SK-N-SH (cell line): ENCODE data around the gene FRRS1.

Source experiments
- ELF1 ChIP-seq: IDR thresholded peaks from 2 replicates; pipeline ENCODE4 v1.4.0; 2012
- NRF1 ChIP-seq: IDR thresholded peaks from 2 replicates; pipeline ENCODE4 v1.6.1; 2012; ENCODE audit warnings: low read depth, mild to moderate bottlenecking, low read length
- YY1 ChIP-seq: IDR thresholded peaks from 2 replicates; pipeline ENCODE4 v1.4.0; 2012; ENCODE audit warnings: low read depth, mild to moderate bottlenecking
- TF ChIP-seq, protein P1 (sequence below): IDR thresholded peaks from 2 replicates; pipeline ENCODE4 v1.6.1; 2012; ENCODE audit warnings: mild to moderate bottlenecking, low read depth, low read length, moderate library complexity
- TF ChIP-seq, protein P2 (sequence below): fragments of 200-600 bp; sonication (generic); IDR thresholded peaks from 2 replicates; pipeline ENCODE4 v1.6.1; 2017; ENCODE audit warnings: antibody characterized with exemption, mild to moderate bottlenecking, moderate library complexity

DNA sequence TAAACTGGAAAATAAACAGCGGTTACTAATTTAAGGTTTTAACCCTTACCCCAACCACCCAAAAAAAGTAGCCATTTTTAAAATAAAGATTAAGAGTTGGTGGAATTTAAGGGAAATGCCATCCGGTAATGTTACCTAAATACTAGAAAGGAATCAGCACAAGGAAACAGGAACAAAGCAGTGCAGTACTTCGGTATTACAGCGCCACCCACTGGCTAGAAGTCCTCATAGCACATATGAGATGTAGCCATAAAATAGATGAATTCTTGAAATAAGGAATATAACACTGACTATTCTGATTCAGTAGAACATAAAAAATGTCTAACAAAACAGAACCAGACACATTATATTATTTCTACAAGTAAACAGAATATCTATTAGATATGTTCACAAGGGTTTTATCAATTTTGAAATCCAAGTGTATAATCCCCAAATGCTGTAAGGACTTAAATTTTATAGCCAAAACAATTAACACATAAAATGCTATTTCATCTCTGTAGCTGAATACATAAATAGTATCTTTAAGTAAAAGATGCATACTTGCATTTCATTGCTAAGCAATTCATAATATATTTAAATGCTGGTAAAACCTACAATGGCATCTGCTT, 58.8 kb downstream of the FRRS1 start:
- TF ChIP-seq, protein P1, sequence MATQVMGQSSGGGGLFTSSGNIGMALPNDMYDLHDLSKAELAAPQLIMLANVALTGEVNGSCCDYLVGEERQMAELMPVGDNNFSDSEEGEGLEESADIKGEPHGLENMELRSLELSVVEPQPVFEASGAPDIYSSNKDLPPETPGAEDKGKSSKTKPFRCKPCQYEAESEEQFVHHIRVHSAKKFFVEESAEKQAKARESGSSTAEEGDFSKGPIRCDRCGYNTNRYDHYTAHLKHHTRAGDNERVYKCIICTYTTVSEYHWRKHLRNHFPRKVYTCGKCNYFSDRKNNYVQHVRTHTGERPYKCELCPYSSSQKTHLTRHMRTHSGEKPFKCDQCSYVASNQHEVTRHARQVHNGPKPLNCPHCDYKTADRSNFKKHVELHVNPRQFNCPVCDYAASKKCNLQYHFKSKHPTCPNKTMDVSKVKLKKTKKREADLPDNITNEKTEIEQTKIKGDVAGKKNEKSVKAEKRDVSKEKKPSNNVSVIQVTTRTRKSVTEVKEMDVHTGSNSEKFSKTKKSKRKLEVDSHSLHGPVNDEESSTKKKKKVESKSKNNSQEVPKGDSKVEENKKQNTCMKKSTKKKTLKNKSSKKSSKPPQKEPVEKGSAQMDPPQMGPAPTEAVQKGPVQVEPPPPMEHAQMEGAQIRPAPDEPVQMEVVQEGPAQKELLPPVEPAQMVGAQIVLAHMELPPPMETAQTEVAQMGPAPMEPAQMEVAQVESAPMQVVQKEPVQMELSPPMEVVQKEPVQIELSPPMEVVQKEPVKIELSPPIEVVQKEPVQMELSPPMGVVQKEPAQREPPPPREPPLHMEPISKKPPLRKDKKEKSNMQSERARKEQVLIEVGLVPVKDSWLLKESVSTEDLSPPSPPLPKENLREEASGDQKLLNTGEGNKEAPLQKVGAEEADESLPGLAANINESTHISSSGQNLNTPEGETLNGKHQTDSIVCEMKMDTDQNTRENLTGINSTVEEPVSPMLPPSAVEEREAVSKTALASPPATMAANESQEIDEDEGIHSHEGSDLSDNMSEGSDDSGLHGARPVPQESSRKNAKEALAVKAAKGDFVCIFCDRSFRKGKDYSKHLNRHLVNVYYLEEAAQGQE = no peak
- TF ChIP-seq, protein P2, sequence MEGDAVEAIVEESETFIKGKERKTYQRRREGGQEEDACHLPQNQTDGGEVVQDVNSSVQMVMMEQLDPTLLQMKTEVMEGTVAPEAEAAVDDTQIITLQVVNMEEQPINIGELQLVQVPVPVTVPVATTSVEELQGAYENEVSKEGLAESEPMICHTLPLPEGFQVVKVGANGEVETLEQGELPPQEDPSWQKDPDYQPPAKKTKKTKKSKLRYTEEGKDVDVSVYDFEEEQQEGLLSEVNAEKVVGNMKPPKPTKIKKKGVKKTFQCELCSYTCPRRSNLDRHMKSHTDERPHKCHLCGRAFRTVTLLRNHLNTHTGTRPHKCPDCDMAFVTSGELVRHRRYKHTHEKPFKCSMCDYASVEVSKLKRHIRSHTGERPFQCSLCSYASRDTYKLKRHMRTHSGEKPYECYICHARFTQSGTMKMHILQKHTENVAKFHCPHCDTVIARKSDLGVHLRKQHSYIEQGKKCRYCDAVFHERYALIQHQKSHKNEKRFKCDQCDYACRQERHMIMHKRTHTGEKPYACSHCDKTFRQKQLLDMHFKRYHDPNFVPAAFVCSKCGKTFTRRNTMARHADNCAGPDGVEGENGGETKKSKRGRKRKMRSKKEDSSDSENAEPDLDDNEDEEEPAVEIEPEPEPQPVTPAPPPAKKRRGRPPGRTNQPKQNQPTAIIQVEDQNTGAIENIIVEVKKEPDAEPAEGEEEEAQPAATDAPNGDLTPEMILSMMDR = peak; percentile 98
- TF ChIP-seq NRF1 (no peak), YY1 (no peak), ELF1 (no peak)
